PC-9 (cell line): Measurements from ENCODE around the gene LRRC34. TPM values are rescaled to one million over a fixed set of nuclear protein-coding genes. Genes with fewer than 3 reads are reported as not detected.

Experiments used
- BruUV-seq: library from RNA; stranded (reverse); fragments of 400-500 nt; replicated peaks from 2 replicates; lab custom pipeline; 2021; lab: Mats Ljungman, UMichigan
- CTCF ChIA-PET: fragments of 300-600 bp; sonication (Branson Sonifier 250); formaldehyde crosslinking; loops from one replicate; lab custom pipeline; 2022; ENCODE audit warnings: antibody characterized with exemption; lab: Charles Lee
- POLR2A ChIA-PET: fragments of 300-600 bp; sonication (Branson Sonifier 250); formaldehyde crosslinking; loops from one replicate; lab custom pipeline; 2022; ENCODE audit warnings: antibody characterized with exemption; ENCODE audit not compliant: unreplicated experiment; lab: Charles Lee
- DNase-seq, 2 experiments: peaks; one replicate each; pipeline versions ENCODE4 v3.0.0 to v3.0.0-alpha.2; 2015 to 2022; ENCODE audit warnings: mixed read lengths in 1 of 2
- H2AFZ ChIP-seq: fragments of 200-600 bp; sonication (generic); 2 replicates; pipeline ENCODE4 v1.8.1; 2017; ENCODE audit warnings: antibody characterized with exemption
- H3F3A ChIP-seq: fragments of 200-600 bp; sonication (generic); 2 replicates; pipeline ENCODE4 v1.8.1; 2017; ENCODE audit warnings: antibody characterized with exemption, mild to moderate bottlenecking, low read depth; ENCODE audit not compliant: insufficient read depth
- H3K27ac ChIP-seq: fragments of 200-600 bp; sonication (generic); 2 replicates; pipeline ENCODE4 v1.6.1; 2016; ENCODE audit warnings: mixed run types
- H3K27me3 ChIP-seq: fragments of 200-600 bp; sonication (generic); 2 replicates; pipeline ENCODE4 v1.6.1; 2016; ENCODE audit warnings: low read depth, mixed run types; ENCODE audit not compliant: insufficient read depth
- H3K36me3 ChIP-seq: fragments of 200-600 bp; sonication (generic); 2 replicates; pipeline ENCODE4 v1.6.1; 2016; ENCODE audit warnings: low read depth, mixed run types
- H3K4me1 ChIP-seq: fragments of 200-600 bp; sonication (generic); replicated peaks from 2 replicates; pipeline ENCODE4 v1.6.1; 2016; ENCODE audit warnings: mixed run types; ENCODE audit not compliant: insufficient read depth
- H3K4me2 ChIP-seq: fragments of 200-600 bp; sonication (generic); 2 replicates; pipeline ENCODE4 v1.6.1; 2017; ENCODE audit warnings: mixed run types
- H3K4me3 ChIP-seq: fragments of 200-600 bp; sonication (generic); 2 replicates; pipeline ENCODE4 v1.6.1; 2016; ENCODE audit warnings: mixed run types
- H3K79me2 ChIP-seq: fragments of 200-600 bp; sonication (generic); 2 replicates; pipeline ENCODE4 v1.6.1; 2017; ENCODE audit warnings: low read depth, mixed run types
- H3K9me2 ChIP-seq: fragments of 200-600 bp; sonication (generic); 2 replicates; pipeline ENCODE4 v1.8.1; 2017; ENCODE audit warnings: mild to moderate bottlenecking; ENCODE audit not compliant: insufficient read depth
- H3K9me3 ChIP-seq: fragments of 200-600 bp; sonication (generic); 2 replicates; pipeline ENCODE4 v1.8.1; 2016; ENCODE audit warnings: low read depth; ENCODE audit not compliant: insufficient read depth
- H4K20me1 ChIP-seq: fragments of 200-600 bp; sonication (generic); 2 replicates; pipeline ENCODE4 v1.8.1; 2017; ENCODE audit not compliant: insufficient read depth
- CTCF ChIP-seq: fragments of 200-600 bp; sonication (generic); conservative IDR thresholded peaks from 2 replicates; pipeline ENCODE4 v1.6.1; 2017; ENCODE audit warnings: mixed run types, antibody characterized with exemption, mild to moderate bottlenecking, moderate library complexity
- EZH2 ChIP-seq: fragments of 200-600 bp; sonication (generic); IDR thresholded peaks from 2 replicates; pipeline ENCODE4 v1.8.0; 2017; ENCODE audit warnings: antibody characterized with exemption, low read depth
- intact Hi-C: fragments of 100-400 bp; cut with micrococcal nuclease; formaldehyde crosslinking; loops from one replicate; pipeline ENCODE4 v1.10.0; 2022; ENCODE audit not compliant: unreplicated experiment
- total RNA-seq: library from RNA; stranded (reverse); gene quantifications from 2 replicates; pipeline ENCODE4 v1.2.3, GENCODE V29; 2021

Gene LRRC34
- total RNA-seq, 1 experiment from 2014 or later = 10.3 TPM

GRCh38 chr3:169787120-169787519, 25.6 kb downstream of the LRRC34 start:
- H3K36me3 ChIP-seq = peaks cover 62% of the 10 kb centered on the region
- no peaks in the 10 kb centered on the region for H3K9me3 ChIP-seq
- no peaks in the 10 kb centered on the region for H3K27me3 ChIP-seq
- no peaks in the 10 kb centered on the region for H3K4me1 ChIP-seq
- no peak for TF ChIP-seq EZH2
- TF ChIP-seq CTCF = no peak
- H3K27ac ChIP-seq = no peak overlapping the region
- no peak overlapping the region for H3K4me2 ChIP-seq
- 0 out of 2 replicates have a peak, but pooled peaks cover 3% of the 10 kb centered on the region for H4K20me1 ChIP-seq
- H2AFZ ChIP-seq = no peak overlapping the region
- no peak overlapping the region for H3K4me3 ChIP-seq
- H3K9me2 ChIP-seq = no peaks in the 10 kb centered on the region
- no TSS peak for BruUV-seq
- intact Hi-C loops = no loop called here
- peaks cover 10% of the 10 kb centered on the region; the same call in 1 of the 2 replicates for H3F3A ChIP-seq
- ChIA-PET POLR2A (no interaction called here), CTCF (no interaction called here)
- H3K79me2 ChIP-seq = no peaks in the 10 kb centered on the region
- no peak for DNase-seq

GRCh38 chr3:169781209-169781855, 31.4 kb downstream of the LRRC34 start:
- POLR2A ChIA-PET = interaction anchor here (0.6 kb wide), 1 partner anchor 409 kb away, joined by 3 read pairs; no protein-coding TSS in a partner anchor
- Histone ChIP-seq H3K79me2 (peaks cover under 1% of the 10 kb centered on the region; the same call in 1 of the 2 replicates), H3F3A (peaks cover 15% of the 10 kb centered on the region; the same call in 1 of the 2 replicates), H3K4me1 (no peaks in the 10 kb centered on the region), H4K20me1 (peaks cover 10% of the 10 kb centered on the region; the same call in 1 of the 2 replicates), H3K27ac (no peak overlapping the region), H3K9me3 (no peaks in the 10 kb centered on the region), H3K4me2 (no peak overlapping the region), H2AFZ (no peak overlapping the region), H3K36me3 (peaks cover 84% of the 10 kb centered on the region), H3K4me3 (no peak overlapping the region), H3K9me2 (no peaks in the 10 kb centered on the region), H3K27me3 (no peaks in the 10 kb centered on the region)
- TF ChIP-seq EZH2 (no peak), CTCF (no peak)
- CTCF ChIA-PET = no interaction called here
- intact Hi-C loops = no loop called here
- DNase-seq = no peak
- BruUV-seq = no TSS peak

GRCh38 chr3:169780742-169781141, 32.0 kb downstream of the LRRC34 start:
- ChIA-PET POLR2A (interaction anchor here (0.6 kb wide), 1 partner anchor 291 kb away, joined by 4 read pairs; no protein-coding TSS in a partner anchor), CTCF (no interaction called here)
- H3F3A ChIP-seq = peaks cover 15% of the 10 kb centered on the region; the same call in 1 of the 2 replicates
- intact Hi-C loops = no loop called here
- H3K4me1 ChIP-seq = no peaks in the 10 kb centered on the region
- no peak overlapping the region for H2AFZ ChIP-seq
- TF ChIP-seq CTCF = no peak
- DNase-seq = no peak
- H3K27ac ChIP-seq = no peak overlapping the region
- H3K9me2 ChIP-seq = no peaks in the 10 kb centered on the region
- H3K4me3 ChIP-seq = no peak overlapping the region
- peaks cover 14% of the 10 kb centered on the region for H4K20me1 ChIP-seq
- no peaks in the 10 kb centered on the region for H3K9me3 ChIP-seq
- H3K36me3 ChIP-seq = peaks cover 85% of the 10 kb centered on the region
- no TSS peak for BruUV-seq
- H3K4me2 ChIP-seq = no peak overlapping the region
- H3K79me2 ChIP-seq = peaks cover 7% of the 10 kb centered on the region
- H3K27me3 ChIP-seq = no peaks in the 10 kb centered on the region
